HepG2 (cell line): ENCODE data around the gene PLEKHG4B. TPM values are rescaled to one million over a fixed set of nuclear protein-coding genes. Genes with fewer than 3 reads are reported as not detected.

ENCODE experiments used
- CCDC6 ChIP-seq: sonication (generic); formaldehyde crosslinking; IDR thresholded peaks from 2 replicates; pipeline ENCODE4 v1.8.1; 2022; ENCODE audit warnings: mild to moderate bottlenecking, missing genetic modification reagents, moderate library complexity
- EEA1 ChIP-seq: sonication (generic); formaldehyde crosslinking; IDR thresholded peaks from 2 replicates; pipeline ENCODE4 v1.5.1; 2020; ENCODE audit warnings: mild to moderate bottlenecking, missing genetic modification reagents, borderline replicate concordance
- FOXO1 ChIP-seq: sonication (generic); formaldehyde crosslinking; IDR thresholded peaks from 2 replicates; pipeline ENCODE4 v1.4.0; 2020; ENCODE audit warnings: missing genetic modification reagents
- GABPB1 ChIP-seq: IDR thresholded peaks from 2 replicates; pipeline ENCODE4 v1.6.1; 2016; ENCODE audit warnings: mild to moderate bottlenecking, missing genetic modification reagents, moderate library complexity, missing compliant biosample characterization
- GZF1 ChIP-seq: sonication (generic); formaldehyde crosslinking; IDR thresholded peaks from 2 replicates; pipeline ENCODE4 v1.5.1; 2020; ENCODE audit warnings: mild to moderate bottlenecking, missing genetic modification reagents
- HDAC2 ChIP-seq: sonication (generic); formaldehyde crosslinking; IDR thresholded peaks from 2 replicates; pipeline ENCODE4 v1.4.0; 2020; ENCODE audit warnings: missing genetic modification reagents
- KDM1A ChIP-seq: IDR thresholded peaks from 2 replicates; pipeline ENCODE4 v1.6.1; 2016; ENCODE audit warnings: missing compliant biosample characterization
- KDM2A ChIP-seq: sonication (generic); formaldehyde crosslinking; IDR thresholded peaks from 2 replicates; pipeline ENCODE4 v1.4.0; 2020; ENCODE audit warnings: low read depth, missing genetic modification reagents, borderline replicate concordance
- PHF5A ChIP-seq: IDR thresholded peaks from one replicate; pipeline ENCODE4 v1.6.1; 2018; ENCODE audit warnings: low read depth, missing genetic modification reagents; ENCODE audit not compliant: unreplicated experiment
- PLSCR1 ChIP-seq: sonication (generic); formaldehyde crosslinking; IDR thresholded peaks from 2 replicates; pipeline ENCODE4 v1.5.0; 2020; ENCODE audit warnings: missing genetic modification reagents, mild to moderate bottlenecking, borderline replicate concordance
- PPARG ChIP-seq: conservative IDR thresholded peaks from 2 replicates; pipeline ENCODE4 v1.6.1; 2016; ENCODE audit warnings: missing biosample characterization, missing genetic modification reagents
- RBAK ChIP-seq: sonication (generic); formaldehyde crosslinking; IDR thresholded peaks from 2 replicates; pipeline ENCODE4 v1.5.1; 2020; ENCODE audit warnings: mild to moderate bottlenecking, missing genetic modification reagents
- RORA ChIP-seq: sonication (generic); formaldehyde crosslinking; IDR thresholded peaks from 2 replicates; pipeline ENCODE4 v1.5.0; 2020; ENCODE audit warnings: mild to moderate bottlenecking, missing genetic modification reagents, moderate library complexity
- SAP130 ChIP-seq: IDR thresholded peaks from 2 replicates; pipeline ENCODE4 v1.6.1; 2016; ENCODE audit warnings: low read depth
- THAP8 ChIP-seq: sonication (generic); formaldehyde crosslinking; IDR thresholded peaks from 2 replicates; pipeline ENCODE4 v1.5.1; 2020; ENCODE audit warnings: missing genetic modification reagents, mild to moderate bottlenecking, borderline replicate concordance
- ZMYM4 ChIP-seq: sonication (generic); formaldehyde crosslinking; IDR thresholded peaks from 2 replicates; pipeline ENCODE4 v1.8.1; 2023; ENCODE audit warnings: mild to moderate bottlenecking, missing genetic modification reagents
- ZNF142 ChIP-seq: sonication (generic); formaldehyde crosslinking; IDR thresholded peaks from 2 replicates; pipeline ENCODE4 v1.4.0; 2020; ENCODE audit warnings: missing genetic modification reagents
- ZNF230 ChIP-seq: sonication (generic); formaldehyde crosslinking; IDR thresholded peaks from 2 replicates; pipeline ENCODE4 v1.4.0; 2020; ENCODE audit warnings: mild to moderate bottlenecking, missing genetic modification reagents
- ZNF280D ChIP-seq: sonication (generic); formaldehyde crosslinking; IDR thresholded peaks from 2 replicates; pipeline ENCODE4 v1.5.1; 2020; ENCODE audit warnings: mild to moderate bottlenecking, missing genetic modification reagents
- polyA plus RNA-seq, 8 experiments: library from polyadenylated mRNA; depleted of rRNA in 3 of 8; stranded (reverse) in 7 of 8; unstranded in 1 of 8; fragments of >200 nt; fragmentation: Illumina TruSeq in 4 of 8; extraction: Trizol in 4 of 8; gene quantifications; 2 replicates each; pipeline versions ENCODE4 v1.2.1 to v1.2.3, GENCODE V29; 2011 to 2016; ENCODE audit warnings: low read depth in 4 of 8, missing spikeins in 1 of 8, mixed read lengths in 1 of 8; ENCODE audit not compliant: insufficient read depth in 1 of 8
- total RNA-seq, 5 experiments: library from RNA; depleted of rRNA; stranded (reverse); fragments of >200 nt; fragmentation: Illumina TruSeq; extraction: Trizol; gene quantifications; 2 replicates each; pipeline ENCODE4 v1.2.3, GENCODE V29; 2016; ENCODE audit warnings: low read depth in 1 of 5

PLEKHG4B gene
- total and polyA plus RNA-seq, 2 of the 13 experiments (the other 11 are each of a cell fraction or from before 2014, with no cell fraction given), result 0.09 TPM; not detected in 1

GRCh38 chr5:218457-219291 lies 126.7 kb downstream of the PLEKHG4B start (continued):
- TF ChIP-seq PPARG (CRISPR knock-in tag) (no peak), PHF5A (CRISPR knock-in tag) (no peak), SAP130 (CRISPR knock-in tag) (peak; percentile 67), KDM2A (CRISPR knock-in tag) (0 out of 2 replicates have a peak, but pooled peaks have one; percentile 22), GZF1 (CRISPR knock-in tag) (0 out of 2 replicates have a peak, but pooled peaks have one; percentile 58), HDAC2 (CRISPR knock-in tag) (no peak), EEA1 (CRISPR knock-in tag) (0 out of 2 replicates have a peak, but pooled peaks have one; percentile 26), RBAK (CRISPR knock-in tag) (no peak), ZNF230 (no peak; the same call in 1 of the 2 replicates), THAP8 (CRISPR knock-in tag) (no peak), ZNF142 (CRISPR knock-in tag) (peak; percentile 62), ZNF280D (CRISPR knock-in tag) (no peak), KDM1A (CRISPR knock-in tag) (no peak), PLSCR1 (no peak), ZMYM4 (CRISPR knock-in tag) (no peak), FOXO1 (CRISPR knock-in tag) (no peak), GABPB1 (CRISPR knock-in tag) (0 out of 2 replicates have a peak, but pooled peaks have one; percentile 9), RORA (CRISPR knock-in tag) (no peak), CCDC6 (CRISPR knock-in tag) (peak; percentile 75)
